GM21723 (cell line): Measurements from ENCODE around the gene CNFN.
A peak's percentile ranks its signal among the peaks of the same experiment; 100 is the strongest.

Experiments
- ATAC-seq: cut with Tn5 transposase; IDR thresholded peaks from one replicate; pipeline ENCODE4 v1.9.1; 2021; ENCODE audit warnings: mild to moderate bottlenecking, moderate library complexity; ENCODE audit not compliant: unreplicated experiment

The CNFN gene

GRCh38 chr19:42389899-42390298, at the start of gene CNFN:
TSS of gene CNFN (minus strand) at chr19:42390297. CDS start at chr19:42389037, 1,260 bp downstream.
- no peak for ATAC-seq

GRCh38 chr19:42436006-42436405, 45.9 kb upstream of the CNFN start:
- ATAC-seq = no peak

GRCh38 chr19:42435316-42435715, 45.2 kb upstream of the CNFN start:
- ATAC-seq = no peak

- peak; percentile 66 for ATAC-seq
Measured at GRCh38 chr19:42433503-42434260, 43.6 kb upstream of the CNFN start.

- no peak for ATAC-seq
Measured at GRCh38 chr19:42431486-42431885, 41.4 kb upstream of the CNFN start.

- no peak for ATAC-seq
Measured at GRCh38 chr19:42428676-42429075, 38.6 kb upstream of the CNFN start.

GRCh38 chr19:42427313-42427712, 37.2 kb upstream of the CNFN start, which contains the start of gene LIPE:
TSS of gene LIPE (minus strand) at chr19:42427388. CDS start at chr19:42427149, 239 bp downstream.
- ATAC-seq = no peak

GRCh38 chr19:42426643-42427042, 36.5 kb upstream of the CNFN start:
- no peak for ATAC-seq

- no peak for ATAC-seq
Measured at GRCh38 chr19:42424712-42425131, 34.6 kb upstream of the CNFN start.

GRCh38 chr19:42424345-42424707, 34.2 kb upstream of the CNFN start:
- no peak for ATAC-seq

- peak; percentile 84 for ATAC-seq
Measured at GRCh38 chr19:42423462-42424344, 33.6 kb upstream of the CNFN start.

GRCh38 chr19:42422901-42423461, 32.9 kb upstream of the CNFN start:
- ATAC-seq = peak; percentile 36

- ATAC-seq = peak; percentile 15
Measured at GRCh38 chr19:42422092-42422900, 32.2 kb upstream of the CNFN start.

GRCh38 chr19:42421591-42422031, 31.5 kb upstream of the CNFN start:
- no peak for ATAC-seq

- no peak for ATAC-seq
Measured at GRCh38 chr19:42421101-42421500, 31.0 kb upstream of the CNFN start.

- ATAC-seq = no peak
Measured at GRCh38 chr19:42420055-42420544, 30.0 kb upstream of the CNFN start.

GRCh38 chr19:42419309-42419708, 29.2 kb upstream of the CNFN start:
- ATAC-seq = no peak

- no peak for ATAC-seq
Measured at GRCh38 chr19:42412661-42413076, 22.6 kb upstream of the CNFN start.

GRCh38 chr19:42412227-42412626, 22.1 kb upstream of the CNFN start:
- ATAC-seq = no peak

GRCh38 chr19:42411581-42412178, 21.6 kb upstream of the CNFN start:
- ATAC-seq = no peak
